Stimulated activated CD8-positive, alpha-beta memory T cell treated with anti-CD3 and anti-CD28 coated beads, Interleukin-15, amount 100 ng/mL, for 48 hours (primary cell): ENCODE data around the gene ADM2.

Experiments
- DNase-seq, 2 donors: peaks; one replicate each; pipeline ENCODE4 v3.0.0-alpha.2; 2020; ENCODE audit warnings: low read depth in 2 of 2

Gene ADM2

DNA sequence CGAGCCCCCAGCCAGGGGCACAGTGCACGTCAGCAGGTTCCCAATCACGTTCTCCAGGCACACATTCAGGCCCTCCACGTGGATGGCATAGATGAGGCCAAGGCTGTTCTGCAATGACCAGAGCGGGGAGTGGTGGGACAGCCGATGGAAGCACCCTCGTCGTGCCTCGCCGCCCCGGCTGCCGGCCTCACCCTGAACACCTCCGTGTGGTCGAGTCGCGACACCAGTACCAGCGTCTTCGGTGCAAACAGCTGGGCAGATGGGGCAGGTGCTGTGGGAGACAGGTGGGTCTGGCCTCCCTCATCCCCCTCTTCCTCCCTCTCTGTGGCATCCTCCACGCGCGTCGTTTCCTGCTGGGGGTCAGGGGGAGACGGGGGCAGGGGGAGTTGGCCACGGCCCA lies 14.0 kb upstream of the ADM2 start:
- no peak for DNase-seq

DNA sequence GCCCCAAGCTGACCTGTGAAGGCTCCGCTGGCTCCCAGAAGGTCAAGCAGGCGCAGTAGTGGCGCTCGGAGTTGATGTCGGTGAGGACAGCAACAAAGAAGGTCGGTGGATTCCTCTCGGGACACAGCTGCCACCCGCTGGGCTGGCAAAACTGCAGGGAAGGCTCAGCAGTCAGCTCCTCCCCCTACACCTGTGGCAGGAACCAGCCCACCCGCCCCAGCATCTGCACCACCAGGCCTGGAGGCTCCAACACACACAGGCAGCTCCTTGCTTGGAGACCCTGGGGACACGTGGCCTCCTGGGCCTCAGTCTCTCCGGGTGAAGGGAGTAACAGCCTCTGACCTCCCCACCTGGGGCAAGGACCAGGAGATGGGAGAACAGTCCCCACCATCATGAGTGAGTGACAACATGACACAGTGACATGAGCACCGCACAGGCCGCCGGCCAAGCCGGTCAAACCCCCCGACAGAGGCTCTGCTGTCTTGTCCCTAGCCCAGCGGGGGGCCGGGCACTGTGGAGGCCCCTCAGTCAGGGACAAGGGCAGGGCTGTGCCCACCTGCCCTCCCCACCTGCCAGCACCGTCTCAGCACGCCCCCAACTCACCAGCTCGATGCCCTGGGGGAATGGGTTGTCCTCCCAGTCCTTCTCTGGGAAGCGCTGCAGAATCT lies 13.4 kb upstream of the ADM2 start:
- no peak for DNase-seq

DNA sequence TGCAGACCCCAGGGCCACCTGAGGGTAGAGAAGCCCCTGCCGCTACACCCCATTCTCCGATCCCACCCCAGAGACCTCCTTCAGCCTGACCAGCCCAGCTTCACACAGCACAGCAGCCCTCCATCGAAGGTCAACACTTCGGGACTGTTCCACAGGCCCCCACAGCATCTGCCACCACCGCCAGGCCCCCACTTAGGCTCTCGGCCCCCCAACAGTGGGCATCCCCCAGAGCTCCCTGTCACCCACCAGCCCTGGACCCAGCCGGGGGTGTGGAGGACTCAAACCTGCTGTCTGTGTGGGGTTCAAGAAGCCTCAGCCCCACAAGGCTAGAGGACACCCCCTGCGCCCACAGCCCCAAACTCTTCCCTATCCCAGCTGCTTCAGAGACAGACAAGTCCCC lies 12.7 kb upstream of the ADM2 start:
- DNase-seq = no peak

DNA sequence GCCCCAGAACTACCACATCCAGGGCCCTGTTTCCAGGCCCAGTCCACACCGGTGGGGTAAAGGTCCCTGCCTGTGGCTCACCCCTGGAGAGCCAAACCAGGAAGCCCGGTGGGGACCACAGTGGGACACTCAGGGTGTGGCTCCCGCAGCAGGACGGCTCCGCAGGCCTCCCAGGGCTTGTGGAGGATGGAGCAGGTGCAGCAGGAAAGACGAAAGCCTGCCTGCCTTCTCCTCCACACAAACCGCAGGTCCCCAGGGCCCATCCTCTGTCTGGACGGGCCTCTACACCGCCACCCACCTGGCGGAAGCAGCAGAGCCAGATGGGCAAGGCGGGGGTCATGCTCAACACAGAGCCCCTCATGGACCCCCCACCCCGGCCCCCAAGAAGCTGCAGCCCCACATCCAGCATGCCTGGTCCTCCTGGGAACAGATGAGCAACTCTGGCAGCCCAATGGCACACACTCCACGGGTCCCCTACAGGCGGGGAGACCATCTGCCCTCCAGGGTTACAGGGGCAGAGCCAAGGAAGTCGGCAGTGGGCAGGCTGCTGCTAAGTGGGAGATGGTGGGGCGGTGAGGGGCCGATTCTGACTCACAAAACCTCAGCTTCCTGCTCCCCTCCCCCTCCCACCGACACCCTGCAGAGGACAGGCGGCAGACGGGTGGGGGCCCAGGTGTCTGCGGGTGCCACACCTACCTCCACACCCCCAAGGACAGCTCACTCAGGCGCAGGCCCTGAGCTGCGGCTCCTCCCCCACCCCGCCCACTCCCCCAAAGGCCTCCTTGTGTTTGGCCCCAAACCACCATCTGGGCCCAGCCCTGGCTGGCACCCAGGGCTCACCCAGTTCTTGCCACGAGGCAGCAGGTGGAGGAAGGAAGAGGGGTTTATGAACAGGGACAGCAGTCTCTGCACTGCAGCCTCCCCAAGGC lies 11.7 kb upstream of the ADM2 start:
- peak; percentile 94 to 97 for DNase-seq

DNA sequence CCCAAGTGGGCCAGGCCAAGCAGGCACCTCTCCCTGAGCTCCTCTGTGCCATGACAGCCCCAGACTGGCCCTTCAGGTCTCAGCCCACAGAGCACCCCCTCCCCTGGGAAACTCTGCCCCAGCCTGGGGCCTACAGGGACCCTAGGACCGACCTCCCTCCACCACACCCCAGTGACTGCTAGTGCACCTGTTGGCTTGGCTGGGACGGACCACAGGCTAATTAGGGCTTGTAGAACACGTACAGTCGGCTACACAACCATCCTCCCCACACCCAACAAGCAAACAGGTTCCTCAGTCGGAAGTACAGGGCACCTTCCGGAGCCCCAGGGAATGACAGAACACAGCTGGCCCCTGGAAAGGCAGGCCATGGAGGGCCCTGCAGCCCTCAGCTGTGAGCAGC lies 10.9 kb upstream of the ADM2 start:
- DNase-seq = no peak

DNA sequence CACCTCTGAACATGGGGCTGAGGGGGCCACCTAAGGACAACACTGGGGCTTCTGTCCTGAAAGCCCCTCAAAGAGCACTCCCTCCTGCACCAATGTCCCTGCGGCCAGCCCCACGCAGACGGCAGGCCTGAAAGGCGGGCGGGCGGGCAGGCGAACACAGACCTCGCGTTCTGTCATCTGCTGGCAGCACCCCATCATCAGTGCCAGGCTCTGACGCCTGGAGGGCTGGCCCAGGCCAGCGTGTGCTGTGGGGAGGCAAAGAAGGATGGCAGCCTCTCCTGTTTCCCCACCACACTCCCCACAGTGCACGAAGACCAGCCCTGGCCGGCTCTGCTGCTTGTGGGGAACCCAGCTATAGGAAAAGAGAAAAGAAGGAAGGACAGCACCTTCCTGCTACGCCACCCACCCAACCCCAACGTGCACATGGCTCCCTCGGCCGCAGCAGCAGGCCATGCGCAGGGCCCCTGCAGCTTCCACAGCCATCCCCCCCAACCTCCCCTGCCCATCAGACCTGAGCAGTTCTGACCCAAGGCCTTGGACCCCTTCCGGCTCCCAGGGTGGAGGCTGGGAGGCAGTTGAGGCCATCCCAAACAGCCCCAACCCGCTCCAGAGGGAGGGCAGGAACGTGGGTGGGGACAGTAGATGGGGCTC lies 10.0 kb upstream of the ADM2 start:
- DNase-seq = no peak

DNA sequence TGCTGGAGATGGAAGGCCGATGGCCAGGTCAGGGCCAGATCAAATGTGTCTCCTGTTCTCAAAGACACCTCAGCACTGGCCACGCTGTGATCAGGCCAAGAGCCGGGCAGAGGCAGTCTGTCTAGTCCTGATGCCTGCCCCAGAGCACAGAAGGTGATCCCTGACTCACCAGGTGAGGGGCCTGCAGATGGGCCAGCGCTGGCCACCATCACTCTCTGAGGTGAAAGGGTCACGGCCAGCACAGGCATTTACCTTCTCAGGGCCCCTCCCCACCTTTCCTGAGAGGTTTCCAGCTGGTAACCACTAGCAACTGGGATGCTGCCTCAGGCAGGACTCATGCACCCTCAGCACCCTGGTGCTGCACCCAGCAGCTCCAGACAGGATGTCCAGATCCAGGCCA lies 9.4 kb upstream of the ADM2 start:
- DNase-seq = no peak

DNA sequence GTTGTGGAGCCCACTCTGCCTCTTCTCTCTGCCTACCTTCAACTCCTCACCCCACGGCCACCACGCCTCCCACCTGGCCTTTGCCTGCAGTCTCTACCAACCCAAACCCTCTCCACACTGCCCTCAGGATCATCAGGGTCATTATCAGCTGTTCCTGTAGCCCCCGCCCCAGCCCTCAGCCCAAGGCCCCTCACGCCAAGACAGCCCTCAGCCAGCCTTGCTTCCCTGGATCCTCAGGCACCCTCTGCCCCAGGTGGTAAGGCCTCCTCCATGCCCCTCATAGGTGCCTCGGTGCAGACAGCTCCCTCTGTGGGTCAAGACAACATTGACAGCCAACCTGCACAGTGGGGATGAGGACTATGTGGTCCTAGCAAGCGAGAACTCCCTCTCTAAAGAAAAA lies 8.3 kb upstream of the ADM2 start:
- DNase-seq = peak; percentile 40

DNA sequence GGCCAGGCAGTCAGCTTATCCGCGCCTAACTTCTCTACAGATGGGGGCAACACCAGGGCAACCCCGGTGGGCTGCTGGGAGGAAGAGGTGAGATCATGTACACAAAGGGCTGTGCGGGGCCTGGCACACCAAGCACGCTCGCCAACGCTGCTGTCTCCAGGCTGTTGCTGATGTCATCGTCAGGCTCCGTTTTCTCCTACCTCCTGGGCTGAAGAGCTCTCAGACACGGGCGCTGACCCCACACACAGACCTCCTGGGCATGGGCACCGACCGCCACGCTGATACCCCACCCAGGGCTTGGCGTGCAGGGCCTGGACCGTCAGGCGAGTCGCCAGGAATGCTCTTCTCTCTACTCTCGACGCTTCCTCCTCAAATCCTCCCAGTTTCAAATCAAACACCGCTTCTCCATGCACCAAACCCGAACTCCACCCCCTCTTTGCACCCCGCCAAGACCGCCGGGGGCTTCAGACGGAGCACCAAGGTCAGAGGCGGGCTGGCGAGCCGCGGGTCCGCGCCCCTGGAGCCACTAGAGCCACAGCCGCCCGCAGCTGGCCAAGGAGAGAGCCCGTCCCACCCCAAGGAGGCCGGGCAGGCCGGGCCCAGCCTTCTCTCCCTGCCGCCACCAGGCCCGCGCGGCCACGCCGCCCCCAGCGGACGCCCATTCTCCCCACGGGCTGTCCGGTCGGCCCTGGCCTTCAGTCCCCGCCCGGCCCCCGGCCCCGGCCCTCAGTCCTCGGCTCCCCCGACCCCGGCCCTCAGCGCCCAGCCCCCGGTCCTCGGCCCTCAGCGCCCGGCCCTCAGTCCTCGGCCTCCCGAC lies 7.3 kb upstream of the ADM2 start:
- DNase-seq = peak; percentile 38

DNA sequence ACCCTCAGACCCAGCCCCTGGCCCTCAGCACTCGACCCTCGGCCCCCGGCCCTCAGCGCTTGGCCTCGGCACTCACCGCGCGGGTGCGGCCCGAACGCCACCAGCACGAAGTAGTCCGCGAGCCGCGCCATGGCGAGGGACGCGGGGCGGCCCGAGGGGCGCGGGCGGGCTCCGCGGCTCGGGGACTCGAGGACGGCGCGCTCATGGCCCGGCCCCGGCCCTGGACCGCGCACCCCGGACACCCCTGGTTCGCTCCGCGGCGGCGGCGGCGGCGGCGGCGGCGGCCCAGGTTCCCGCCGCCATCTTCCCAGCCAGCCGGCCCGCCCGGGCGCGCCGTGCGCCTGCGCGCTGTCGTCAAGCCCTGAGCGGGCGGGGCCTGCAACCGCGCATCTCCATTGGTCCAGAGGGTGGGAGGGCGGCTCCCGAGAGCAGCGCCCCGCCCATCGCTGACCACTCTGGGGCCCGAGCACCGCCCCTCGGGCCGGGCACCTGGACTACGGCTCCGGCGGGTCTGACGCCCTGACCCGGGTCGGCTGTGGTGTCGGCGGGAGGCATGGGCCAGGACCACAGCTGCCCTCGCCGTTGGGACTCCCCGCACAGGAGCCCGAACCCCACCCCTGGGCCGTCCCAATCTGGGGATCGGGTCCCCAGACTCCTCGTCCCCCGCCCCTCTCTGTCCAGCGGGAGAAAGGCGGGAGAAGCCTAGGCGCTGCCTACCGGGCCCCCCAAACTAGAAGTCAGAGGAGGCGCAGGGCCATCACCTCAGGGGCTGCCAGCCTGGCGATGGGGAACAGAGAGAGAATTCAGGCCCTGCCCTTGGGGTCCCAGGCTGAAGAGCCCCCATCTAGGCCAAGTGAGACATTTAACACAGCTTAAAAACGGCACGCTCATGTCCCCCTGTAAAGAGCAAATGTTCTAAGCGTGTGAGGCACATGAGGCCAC lies 6.4 kb upstream of the ADM2 start, which contains the start of gene SBF1:
Gene SBF1 (minus strand): TSS at position 326 of the 942 bp plus-strand sequence. CDS start 195 bp downstream, at position 131.
- DNase-seq = peak; percentile 85 to 88

DNA sequence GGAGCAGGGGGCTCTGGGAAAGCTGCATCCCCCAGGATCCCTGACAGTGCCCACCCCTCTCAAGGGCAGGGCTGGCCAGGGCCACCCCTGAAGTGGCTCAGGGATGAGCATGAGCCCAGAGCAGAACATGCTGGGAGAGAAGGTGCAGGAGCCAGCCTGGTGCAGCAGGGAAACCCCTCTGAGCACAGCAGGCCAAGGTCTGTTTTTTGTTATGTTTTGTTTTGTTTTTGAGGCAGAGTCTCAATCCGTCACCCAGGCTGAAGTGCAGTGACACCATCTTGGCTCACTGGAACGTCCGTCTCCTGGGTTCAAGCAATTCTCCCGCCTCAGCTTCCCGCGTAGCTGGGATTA lies 5.7 kb upstream of the ADM2 start:
- DNase-seq = no peak

DNA sequence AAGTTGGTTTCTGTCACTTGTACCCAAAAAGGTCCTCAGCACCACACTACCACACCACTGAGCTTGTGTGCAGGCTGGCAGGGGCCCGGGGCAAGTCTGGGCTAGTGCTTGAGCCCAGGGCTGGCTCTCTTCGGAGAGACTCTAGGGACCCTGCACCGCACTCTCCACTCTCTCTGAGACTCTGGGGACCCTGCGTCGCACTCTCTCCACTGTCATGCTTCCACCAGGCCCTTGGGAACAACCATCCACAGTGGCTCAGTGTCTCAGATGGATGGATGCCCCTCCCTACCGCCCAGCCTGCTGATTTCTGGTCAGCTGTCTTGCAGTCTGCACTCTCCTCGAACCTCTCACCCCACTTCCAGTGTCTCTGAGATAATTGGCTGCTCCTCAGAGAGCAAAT lies 4.5 kb upstream of the ADM2 start:
- DNase-seq = no peak

DNA sequence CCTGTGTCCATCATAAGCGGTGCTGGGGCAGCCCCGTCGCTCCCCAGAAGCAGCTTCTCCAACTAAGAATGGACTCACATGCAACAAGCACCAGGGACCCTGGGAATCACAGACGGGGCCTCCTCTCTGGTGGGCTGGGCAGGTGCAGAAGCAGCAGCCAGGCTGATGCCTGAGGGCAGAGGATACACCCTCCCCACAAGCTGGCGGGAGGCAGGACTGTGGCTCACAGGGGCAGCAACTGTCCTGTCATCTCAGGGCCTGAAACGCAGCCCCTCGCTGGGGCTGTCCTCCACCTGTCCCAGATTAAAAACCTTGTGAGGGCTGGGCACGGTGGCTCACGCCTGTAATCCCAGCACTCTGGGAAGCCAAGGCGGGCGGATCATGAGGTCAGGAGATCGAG lies 3.4 kb upstream of the ADM2 start:
- DNase-seq = no peak

DNA sequence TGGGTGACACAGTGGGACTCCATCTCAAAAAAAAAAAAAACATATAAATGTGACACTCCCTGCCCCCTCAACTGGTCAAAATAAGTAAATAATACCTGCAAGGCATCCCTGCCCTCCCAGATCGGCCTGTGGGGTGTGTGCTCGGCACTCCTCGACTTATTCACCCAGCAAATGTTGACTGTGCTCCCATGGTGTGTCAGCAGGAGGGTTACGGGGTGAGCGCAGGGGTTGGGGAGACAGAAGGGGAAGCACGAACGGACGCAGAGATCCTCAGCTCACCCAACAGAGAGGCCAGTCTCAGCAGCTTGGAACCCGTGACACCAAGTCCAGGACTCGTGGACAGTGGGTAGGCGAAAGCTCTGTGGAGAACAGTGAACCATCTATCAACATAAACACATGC lies 1.6 kb upstream of the ADM2 start:
- DNase-seq = no peak

DNA sequence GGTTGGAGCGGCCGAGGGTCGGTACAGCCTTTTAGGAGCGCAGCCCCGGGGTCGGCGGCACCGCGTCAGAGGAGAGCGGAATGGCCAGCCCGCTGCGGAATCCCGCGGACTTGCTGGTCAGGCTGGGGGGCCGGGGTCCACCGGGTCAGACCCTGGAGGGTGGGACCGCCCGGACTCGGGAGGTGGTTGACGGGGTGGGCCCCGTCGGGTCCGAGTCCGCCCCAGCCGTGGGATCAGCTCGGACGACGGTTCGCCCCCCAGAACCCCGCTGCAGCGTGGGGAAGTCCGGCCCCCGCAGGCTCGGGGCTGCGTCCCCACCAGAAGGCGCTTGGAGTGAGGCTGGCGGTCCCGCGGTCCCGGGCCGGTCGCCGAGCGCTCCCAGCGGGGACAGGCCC lies 301 bp upstream of the ADM2 start:
- no peak for DNase-seq

DNA sequence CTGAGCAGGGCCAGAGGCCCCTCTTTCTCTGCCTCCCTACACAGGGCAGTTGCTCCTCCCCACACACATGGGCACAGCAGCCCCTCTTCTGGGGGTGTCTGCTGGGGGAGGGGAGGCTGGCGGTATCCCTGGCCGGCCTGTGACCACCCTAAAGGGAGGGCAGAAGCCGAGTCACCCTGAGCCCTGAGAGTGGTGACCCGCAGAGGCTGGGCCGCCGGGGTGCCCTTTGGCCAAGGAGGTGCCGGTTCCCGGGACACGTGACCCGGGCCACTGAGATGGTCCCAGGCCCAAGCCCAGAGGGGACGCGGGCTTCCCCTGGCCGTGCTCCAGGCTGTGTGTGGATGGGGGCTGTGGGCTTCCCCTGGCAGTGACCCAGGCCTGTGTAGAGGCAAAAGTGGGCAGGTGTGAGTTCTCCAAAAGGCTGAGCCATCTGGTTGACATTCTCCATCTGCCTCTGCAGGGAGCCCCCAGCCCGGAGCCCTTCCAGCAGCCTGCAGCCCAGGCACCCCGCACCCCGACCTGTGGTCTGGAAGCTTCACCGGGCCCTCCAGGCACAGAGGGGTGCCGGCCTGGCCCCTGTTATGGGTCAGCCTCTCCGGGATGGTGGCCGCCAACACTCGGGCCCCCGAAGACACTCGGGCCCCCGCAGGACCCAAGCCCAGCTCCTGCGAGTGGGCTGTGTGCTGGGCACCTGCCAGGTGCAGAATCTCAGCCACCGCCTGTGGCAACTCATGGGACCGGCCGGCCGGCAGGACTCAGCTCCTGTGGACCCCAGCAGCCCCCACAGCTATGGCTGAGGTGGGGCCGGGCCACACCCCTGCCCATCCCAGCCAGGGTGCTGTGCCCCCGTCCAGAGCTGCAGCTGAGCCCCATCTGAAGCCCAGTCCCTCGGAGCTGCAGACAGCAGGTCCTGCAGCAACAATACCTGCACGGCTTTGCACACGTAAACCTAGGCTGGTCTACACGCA lies 1.0 kb downstream of the ADM2 start:
- DNase-seq = no peak

DNA sequence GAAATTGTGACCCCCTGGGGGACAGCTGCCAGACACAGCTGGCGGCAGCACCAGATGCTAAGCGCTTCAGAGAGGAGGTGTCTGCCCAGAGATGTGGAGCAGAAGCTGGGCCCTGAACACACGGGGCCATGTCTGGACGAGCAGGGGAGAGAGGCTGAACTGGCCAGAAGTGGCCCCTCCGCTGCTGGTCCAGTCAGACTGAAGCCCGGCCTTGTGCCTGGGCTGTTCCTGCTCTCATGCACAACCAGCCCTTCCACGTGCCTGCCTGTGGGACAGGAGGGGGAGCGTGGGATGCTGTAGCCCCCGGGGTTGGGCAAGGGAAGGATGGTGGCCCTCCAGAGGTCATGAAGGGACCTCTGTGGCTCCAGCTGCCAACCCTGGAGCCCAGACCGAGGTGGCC lies 1.8 kb downstream of the ADM2 start:
- DNase-seq = no peak

DNA sequence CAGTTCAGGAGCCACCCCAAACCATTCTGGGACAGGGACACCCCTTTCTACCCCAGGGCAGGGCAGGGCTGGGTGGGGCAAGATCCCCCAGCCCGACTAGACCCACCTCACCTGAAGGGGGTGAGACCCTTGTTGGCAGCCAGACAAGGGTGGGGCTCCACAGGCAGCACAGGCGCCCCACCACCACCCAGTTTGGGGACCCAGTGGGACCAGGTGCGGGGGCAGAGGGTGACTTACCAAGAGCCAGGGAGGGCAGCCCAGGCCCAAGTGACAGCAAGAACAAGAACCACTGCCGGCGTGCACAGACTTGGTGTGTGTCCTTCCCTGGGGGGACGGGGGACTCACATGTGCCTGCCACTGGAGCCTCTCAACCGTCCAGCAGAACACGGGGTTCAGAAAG lies 2.2 kb downstream of the ADM2 start:
- no peak for DNase-seq

DNA sequence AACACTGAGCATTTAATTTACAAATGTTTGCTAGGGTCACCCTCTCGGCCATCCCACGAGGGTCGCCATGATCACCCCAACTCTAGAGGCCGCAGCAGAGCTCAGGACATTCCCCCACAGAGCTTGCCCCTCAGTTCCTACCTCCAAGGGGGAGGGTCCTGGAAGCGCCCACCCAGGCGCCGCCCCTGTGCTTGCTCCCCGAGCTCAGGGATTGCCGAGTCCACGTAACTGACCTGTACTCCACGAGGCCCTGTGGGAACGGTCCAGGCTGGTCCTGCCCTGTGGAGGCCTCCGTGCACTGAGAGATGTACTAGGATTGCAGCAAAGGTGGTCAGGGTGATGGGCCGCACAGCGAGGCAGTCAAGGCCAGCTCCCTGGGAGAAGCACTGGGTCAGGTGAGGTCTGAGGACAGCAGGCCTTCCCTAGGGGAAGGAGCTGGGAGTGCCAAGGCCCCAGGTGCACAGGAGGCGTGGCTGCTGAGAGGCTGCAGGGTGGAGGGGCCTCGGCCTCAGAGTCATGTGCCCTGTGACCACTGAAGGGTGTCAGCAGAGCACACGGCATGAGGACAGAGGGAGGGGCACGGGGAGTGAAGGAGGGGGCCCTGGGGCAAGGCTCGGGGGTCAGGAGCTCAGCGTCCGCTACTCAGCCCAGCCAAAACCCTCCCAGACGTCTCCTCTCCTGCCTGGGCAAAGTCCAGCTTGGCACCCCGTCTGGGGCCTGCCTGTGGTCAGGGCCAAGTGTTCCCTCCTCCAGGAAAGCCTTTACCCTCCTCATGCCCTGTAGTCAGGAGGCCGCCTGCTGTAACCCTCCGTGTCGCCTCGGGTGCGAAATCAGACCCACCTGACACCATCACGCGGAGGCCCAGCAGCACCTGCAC lies 2.9 kb downstream of the ADM2 start:
- DNase-seq = no peak
